Fibroblast of gingiva (primary cell): ENCODE data around the gene LCP2.
A peak's percentile ranks its signal among the peaks of the same experiment; 100 is the strongest.

Source experiments
- DNase-seq: peaks from one replicate; pipeline ENCODE4 v3.0.0-alpha.2; 2011; ENCODE audit warnings: low read depth

The LCP2 gene

GRCh38 chr5:170315154-170315553, 17.6 kb upstream of the LCP2 start:
- no peak for DNase-seq

DNA sequence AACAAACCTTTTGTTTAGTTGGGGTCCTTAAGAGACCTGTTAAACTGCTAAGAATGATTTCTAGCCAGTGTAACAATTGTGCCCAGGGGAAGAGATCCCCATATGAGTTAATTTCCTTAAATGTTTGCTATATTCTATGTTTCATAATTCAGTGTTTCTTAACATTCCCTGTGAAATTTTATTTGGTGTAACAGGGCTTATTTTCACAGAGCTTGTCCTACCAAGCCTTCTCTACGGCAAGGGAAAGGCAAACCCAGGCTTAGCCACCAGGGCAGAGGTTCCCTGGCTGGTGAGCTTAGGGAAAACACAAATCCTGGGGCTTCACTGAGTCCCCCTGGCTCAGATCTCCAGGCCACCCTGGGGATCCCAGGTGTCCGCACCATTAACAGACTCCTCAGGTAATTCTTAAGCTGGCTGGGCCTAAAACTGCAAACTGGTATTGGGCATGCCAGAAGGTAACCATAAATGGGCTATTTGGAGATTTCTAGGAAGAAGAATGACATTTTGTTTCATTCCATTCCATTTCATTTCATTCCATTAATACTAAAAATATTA, 17.0 kb upstream of the LCP2 start:
- DNase-seq, result no peak

GRCh38 chr5:170313816-170314215, 16.2 kb upstream of the LCP2 start:
- no peak for DNase-seq

DNA sequence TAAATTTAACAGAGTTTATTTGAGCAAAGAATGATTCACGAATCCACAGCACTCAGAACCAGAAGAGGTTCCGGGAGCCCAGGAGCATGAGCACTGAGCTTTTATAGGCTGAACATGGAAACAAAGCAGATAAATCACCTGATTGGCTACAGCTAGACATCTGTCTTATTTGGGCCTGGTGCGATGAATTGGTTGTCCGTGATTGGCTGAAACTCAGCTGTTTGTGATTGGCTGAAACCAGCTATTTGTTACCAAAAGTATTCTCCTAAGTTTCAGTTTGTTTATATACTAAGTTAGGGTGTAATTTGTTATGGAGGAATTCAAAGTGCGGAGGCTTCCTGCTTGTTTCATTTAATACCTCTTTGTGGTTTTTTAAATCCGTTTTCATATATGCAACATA, 15.8 kb upstream of the LCP2 start:
- DNase-seq, result no peak

GRCh38 chr5:170312666-170313065, 15.1 kb upstream of the LCP2 start:
- no peak for DNase-seq

- no peak for DNase-seq
Measured at GRCh38 chr5:170312301-170312595, 14.7 kb upstream of the LCP2 start.

GRCh38 chr5:170311511-170312300, 14.1 kb upstream of the LCP2 start:
- DNase-seq, result no peak

- DNase-seq, result no peak
Measured at GRCh38 chr5:170310256-170310926, 12.8 kb upstream of the LCP2 start.

DNA sequence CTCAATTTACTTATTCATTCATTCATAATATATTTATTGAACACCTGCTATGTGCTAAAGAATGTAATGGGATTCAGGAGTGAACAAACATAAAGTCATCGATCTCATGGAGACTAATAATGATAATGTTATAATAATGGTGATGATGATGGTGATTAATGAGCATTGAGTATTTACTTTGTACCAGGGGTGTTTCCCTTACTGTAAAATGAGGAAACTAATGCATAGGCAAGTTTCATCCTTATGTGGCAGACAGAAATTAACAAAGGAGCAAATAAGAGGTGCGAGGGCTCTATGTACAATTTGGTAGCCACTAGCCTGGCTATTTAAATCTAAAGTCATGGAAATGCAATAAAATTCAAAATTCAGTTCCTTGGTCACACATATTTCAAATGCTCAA, 11.1 kb upstream of the LCP2 start:
- no peak for DNase-seq

- DNase-seq, result peak; percentile 67
Measured at GRCh38 chr5:170307575-170308465, 10.2 kb upstream of the LCP2 start.

DNA sequence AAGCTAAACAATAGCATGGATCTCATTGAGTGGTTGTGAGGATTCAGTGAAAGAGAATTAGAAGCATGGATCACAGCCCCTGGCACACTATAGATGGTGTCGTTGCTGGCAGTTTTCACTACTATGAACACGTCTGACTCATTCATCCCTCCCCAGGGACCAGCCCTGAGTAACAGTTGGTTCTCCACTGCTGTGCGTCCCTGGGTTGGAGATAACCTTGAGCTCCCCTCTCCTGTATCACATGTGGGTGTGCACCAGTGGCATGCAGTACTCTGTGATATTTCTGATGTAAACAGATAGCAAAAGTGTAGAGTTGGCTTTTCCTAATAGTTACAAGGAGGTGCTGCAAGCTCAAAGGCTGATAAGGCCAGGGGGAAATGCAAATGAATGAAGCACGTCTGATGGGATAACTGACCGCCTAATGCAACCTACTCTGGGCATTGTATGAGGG, 8.8 kb upstream of the LCP2 start:
- peak; percentile 59 for DNase-seq

GRCh38 chr5:170305646-170306025, 8.1 kb upstream of the LCP2 start:
- no peak for DNase-seq

GRCh38 chr5:170305016-170305645, 7.6 kb upstream of the LCP2 start:
- DNase-seq, result no peak

DNA sequence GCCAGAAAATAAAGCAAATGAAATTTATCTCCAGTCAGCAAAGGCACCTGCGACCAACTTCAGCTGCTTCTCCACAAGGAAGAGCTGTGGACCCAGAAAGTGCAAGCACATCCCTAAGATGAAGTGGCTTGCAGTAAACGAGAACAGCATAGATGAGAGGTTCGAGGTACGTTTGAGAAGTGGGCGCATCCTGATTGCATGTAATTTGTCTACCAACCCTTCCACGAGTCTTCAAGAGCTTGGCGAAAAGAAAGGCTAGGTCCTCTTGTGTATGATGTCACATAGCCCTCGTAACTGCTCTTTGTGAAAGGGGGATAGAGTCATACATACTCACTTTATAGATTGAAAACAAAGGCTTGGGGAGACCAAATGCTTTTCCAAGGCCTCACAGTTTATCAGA, 6.0 kb upstream of the LCP2 start:
- DNase-seq, result no peak

DNA sequence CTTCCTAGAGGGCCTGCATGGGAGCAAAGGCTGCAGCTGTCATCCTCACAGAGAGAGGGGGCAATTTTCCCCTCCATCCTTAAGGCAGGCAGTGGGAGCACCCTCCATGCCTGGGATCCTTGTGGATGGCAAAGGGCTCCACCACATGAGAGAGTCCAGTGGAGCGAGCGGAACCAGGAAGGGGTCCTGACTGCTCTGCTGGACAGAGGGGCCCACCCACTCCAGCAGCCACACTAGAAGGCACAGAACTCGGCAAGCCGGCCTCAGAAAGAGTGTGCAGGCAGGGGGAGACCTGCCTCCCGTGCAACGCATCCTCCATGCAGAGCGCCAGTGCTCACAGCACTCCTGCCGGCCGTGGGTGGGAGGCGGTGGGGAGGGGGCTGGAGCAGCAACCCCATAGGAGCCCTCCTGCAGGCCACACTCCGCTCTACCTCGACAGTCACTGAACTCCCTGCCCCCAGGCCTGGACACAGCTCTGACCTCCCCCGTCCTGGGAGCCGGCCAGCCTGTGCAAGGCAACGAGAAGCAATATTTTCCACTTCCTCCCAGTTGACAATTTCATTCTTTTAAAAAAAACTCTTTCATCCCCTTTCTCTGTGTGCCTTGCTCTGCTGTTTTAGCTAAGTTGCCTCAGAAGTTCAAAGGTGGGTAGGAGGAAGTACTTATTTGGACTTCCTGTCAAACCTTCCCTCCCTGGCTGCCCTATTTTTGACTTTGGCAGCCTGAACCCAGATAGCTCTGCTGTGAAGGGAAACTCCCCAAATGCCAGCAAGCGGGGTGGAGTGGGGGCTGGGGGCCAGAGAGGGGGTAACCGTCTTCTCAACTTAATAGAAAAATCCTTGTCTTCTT, 5.3 kb upstream of the LCP2 start:
- no peak for DNase-seq

DNA sequence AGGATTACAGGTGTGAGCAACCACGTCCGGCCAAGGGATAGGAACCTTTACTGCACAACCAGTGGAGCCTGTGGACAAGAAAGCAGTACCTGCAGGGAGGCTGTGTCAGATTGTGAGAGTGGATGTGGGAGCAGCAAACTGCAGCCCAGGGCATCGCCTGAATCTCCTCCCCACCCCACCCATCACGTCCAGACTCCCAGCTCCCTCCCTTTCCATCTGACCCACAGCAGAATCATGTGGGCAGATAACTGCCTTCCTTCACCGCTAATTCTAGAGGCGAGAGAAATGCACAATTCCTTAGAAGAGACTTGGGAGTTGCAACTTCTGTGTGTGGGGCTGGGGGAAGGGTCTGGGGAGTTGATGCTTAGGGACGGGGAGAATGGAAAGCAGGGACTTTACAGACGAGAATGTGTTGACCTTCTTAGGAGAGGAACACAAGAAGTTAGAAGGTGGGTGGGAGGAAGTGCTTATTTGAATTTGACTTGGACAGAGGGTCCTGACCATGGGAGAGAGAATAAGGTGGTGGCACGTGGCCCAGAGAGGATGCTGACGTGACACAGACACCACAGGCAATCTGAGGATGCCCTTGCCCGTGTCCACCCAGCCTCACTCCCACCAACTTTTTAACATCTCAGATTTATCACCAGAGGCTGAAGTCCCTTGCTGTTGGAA, 4.5 kb upstream of the LCP2 start:
- no peak for DNase-seq

GRCh38 chr5:170301149-170301548, 3.6 kb upstream of the LCP2 start:
- no peak for DNase-seq

GRCh38 chr5:170300361-170301013, 2.9 kb upstream of the LCP2 start:
- DNase-seq, result no peak

- DNase-seq, result no peak
Measured at GRCh38 chr5:170296935-170297588, 515 bp downstream of the LCP2 start.
